ENCODE results near the gene RTL1.

Gene RTL1

GRCh38 chr14:100881211-100882025 lies 22.1 kb downstream of the RTL1 start:
- no peak for DNase-seq

GRCh38 chr14:100880271-100881101 lies 23.0 kb downstream of the RTL1 start:
- no peak for DNase-seq

DNA sequence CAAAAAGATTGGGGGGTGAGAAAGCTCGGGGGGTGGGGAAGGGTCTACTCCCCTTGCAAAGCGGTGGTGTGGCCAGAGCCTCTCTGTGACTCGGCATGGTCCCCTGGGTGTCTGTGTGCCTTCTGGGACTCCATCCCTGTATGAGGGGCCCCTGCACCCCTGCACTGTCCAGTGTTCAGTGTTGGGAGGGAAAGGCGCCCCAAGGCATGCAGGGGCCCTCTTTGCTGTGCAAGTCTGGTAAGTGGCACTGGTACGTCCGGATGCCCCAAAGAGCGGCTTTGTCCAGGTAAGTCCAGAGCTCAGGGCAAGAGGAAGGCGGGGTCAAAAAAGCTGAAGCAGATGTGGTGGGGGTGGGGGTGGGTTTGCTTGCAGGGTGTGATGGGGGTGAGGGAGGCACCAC lies 23.7 kb downstream of the RTL1 start:
- no peak for DNase-seq

- no peak for DNase-seq
Measured at GRCh38 chr14:100879194-100879593, 24.3 kb downstream of the RTL1 start.

DNA sequence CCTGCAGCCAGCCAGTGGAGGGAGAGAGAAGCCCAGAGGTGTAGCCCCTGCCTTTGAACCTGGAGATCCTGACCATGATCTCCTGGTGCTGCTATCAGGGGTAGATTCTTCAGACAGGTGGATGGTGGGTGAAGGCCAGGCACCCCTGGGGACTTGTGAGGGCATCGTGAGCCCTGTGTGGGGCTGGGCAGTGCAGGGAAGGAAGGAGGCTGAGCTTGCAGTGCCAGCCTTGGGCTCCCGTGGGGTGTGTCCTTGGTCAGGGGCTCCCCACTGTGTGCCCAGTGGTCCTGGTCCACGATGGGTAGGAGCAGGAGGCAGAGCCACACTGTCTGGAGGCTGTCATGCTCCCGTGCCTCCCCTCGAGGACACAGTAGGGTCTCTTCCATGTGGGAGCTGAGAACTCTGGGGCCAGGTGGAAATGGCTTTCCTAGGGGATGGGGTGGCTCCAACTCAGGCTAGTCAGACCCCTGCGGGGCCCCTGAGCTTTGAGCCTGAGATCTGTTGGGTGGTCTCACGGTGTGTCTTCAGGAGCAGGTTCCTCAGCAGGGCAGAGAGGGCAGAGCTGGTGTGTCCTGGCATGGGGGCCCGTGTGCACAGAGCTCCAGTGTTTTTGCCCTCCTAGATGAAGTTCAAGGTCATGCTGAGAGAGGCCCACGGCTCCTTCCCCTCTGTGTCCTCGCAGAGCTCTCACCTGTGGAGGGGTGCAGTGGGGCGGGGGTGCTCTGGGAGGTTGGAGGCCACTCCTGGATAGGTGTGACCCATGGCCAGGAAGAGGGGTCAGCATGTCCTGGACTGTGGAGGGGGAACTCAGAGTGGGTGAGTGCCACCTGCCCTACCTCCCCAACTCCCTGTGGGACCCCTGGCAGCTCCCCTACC lies 25.0 kb downstream of the RTL1 start:
- no peak for DNase-seq

DNA sequence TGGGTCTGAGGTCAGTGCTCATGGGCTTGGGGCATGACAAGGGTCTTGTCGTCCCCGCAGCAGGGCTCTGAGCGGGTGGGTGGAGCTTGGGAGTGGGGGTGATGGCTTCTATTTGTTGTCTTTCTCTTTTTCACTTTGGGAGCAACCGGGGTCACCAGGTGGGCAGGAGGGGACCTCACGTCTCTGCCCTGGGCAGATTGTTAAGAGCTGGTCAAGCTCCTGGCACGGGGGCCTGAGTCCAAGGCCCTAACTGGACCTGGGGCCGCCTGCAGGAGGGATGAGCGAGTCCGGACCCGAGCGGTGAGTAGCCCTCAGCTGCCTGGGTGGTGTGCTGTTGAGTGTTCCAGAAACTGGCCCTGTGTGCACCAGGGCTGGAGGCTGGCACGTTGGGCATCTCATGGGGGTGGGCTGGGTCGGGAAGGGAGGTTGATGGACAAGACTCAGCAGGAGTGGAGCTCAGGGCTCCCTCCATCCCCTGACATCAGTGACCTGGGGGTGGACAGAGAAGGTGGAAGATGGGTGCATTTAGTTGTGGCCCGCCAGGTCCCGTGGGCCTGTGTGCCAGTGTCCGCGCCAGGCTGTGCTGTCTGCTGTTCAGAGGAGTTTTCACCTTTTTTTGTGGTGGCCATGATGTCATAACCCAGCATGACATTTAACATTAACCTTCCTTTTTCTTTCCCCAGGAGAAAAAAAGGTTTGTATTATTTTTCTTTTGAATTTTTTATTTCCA lies 27.5 kb downstream of the RTL1 start:
- DNase-seq, result no peak

- DNase-seq, result no peak
Measured at GRCh38 chr14:100875126-100875525, 28.4 kb downstream of the RTL1 start.

GRCh38 chr14:100874411-100875091 lies 29.0 kb downstream of the RTL1 start:
- DNase-seq, result no peak

- DNase-seq, result no peak
Measured at GRCh38 chr14:100874051-100874410, 29.5 kb downstream of the RTL1 start.

- no peak for DNase-seq
Measured at GRCh38 chr14:100873096-100873482, 30.4 kb downstream of the RTL1 start.

DNA sequence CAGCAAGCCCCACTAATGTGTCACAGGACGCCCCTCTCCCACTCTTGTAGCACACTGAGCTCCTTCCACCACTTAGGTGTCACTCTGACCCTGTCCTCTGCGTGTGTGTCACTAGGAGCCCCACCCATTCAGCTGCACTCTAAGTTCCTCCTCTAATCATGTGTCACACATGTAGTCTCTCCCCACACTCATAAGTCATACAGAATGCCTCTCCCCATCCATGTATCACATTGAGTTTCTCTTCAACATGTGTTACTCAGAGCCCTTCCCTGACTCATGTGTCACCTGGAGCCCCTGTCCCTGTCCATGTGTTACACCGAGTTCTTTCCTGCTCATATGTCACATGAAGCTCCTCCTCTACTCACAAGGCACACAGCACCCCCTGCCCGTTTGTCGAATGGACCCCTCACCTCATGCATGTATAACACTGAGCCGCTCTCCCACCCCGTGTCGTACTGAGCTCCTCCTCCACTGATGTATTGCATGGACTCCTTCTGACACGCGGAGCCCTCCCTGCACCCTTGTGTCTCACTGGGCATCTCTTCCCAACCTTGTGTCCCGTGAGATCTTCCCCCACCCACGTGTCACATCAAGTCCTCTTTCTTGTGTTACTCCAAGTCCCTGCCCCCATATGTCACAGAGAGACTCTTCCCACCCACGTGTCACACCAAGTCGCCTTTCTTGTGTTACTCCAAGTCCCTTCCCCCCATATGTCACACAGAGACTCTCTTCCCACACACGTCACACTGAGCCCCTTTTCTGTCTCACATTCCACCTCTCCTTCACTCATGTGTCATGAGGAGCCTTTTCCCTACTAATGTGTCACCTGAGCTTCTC lies 31.0 kb downstream of the RTL1 start:
- no peak for DNase-seq

- no peak for DNase-seq
Measured at GRCh38 chr14:100871234-100872186, 32.0 kb downstream of the RTL1 start.

- no peak for DNase-seq
Measured at GRCh38 chr14:100868621-100869370, 34.7 kb downstream of the RTL1 start.

GRCh38 chr14:100867631-100868315 lies 35.7 kb downstream of the RTL1 start:
- no peak for DNase-seq

- DNase-seq, result no peak
Measured at GRCh38 chr14:100866666-100867630, 36.6 kb downstream of the RTL1 start.

DNA sequence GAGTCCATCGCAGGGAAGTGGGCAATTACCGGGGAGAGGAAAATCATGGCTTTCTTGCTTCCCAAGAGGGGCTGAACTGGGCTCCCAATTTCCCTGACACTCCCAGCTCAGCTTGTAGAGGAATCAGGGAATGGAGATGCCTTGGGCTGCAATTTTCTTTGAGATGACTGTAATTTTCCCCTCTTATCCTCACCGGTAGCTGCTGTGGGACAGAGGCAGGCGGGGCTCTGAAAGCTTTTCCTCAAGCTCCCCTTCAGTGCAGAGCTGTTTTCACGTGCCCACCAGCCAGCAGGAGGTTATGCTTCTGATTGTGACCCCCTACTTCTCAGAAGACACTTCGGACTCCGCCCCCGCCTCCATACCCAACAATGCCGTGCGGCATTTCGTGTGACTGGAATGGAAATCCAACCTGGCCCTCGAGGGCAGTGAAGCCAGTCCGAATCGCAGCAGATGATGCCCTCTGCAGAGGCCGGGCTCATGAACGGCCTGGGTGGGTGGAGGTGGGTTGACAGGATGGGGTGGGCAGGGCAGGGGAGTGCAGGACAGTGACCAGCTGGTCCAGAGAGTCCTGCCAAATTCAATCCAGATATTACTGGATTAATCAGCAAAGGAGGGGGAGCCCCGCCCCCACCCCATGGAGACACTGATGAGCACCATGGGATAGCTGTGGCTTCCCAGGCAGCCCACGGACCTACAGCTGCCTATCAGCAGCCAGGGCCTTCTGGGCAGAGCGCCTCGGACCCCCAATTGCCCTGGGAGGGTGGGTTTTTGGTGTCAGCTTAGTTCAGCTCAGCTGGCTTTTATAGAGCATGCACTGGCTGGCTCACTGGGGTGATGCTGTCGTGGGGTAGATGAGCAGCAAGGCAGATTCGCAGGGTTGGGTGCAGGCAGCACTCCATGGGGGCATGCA lies 37.6 kb downstream of the RTL1 start:
- DNase-seq, result no peak
